Panc1 (cell line): Measurements from ENCODE around the gene RAD51AP1. TPM values are rescaled to one million over a fixed set of nuclear protein-coding genes. Genes with fewer than 3 reads are reported as not detected.

Experiments
- ATAC-seq: fragments of 200-7000 bp; cut with Tn5 transposase; 2 replicates; pipeline ENCODE4 v1.9.1; 2020; ENCODE audit warnings: mild to moderate bottlenecking, moderate library complexity
- BruUV-seq: library from RNA; stranded (reverse); fragments of 400-500 nt; replicated peaks from 2 replicates; lab custom pipeline; 2021; lab: Mats Ljungman, UMichigan
- CTCF ChIA-PET: fragments of 300-600 bp; sonication (Branson Sonifier 250); formaldehyde crosslinking; loops from one replicate; lab custom pipeline; 2022; ENCODE audit warnings: antibody characterized with exemption; lab: Charles Lee
- POLR2A ChIA-PET: fragments of 300-600 bp; sonication (Branson Sonifier 250); formaldehyde crosslinking; loops from one replicate; lab custom pipeline; 2022; ENCODE audit warnings: antibody characterized with exemption; lab: Charles Lee
- DNase-seq: peaks from one replicate; pipeline ENCODE4 v3.0.0-alpha.2; 2010; ENCODE audit warnings: low read depth, low spot score
- H3K27ac ChIP-seq: 2 replicates; pipeline ENCODE4 v1.5.1; 2011; ENCODE audit warnings: mild to moderate bottlenecking, low read length, inconsistent platforms
- H3K27me3 ChIP-seq: fragments of 200-500 bp; sonication (Bioruptor generic); 2 replicates; pipeline ENCODE4 v1.6.0; 2014; ENCODE audit warnings: low read length, inconsistent platforms; ENCODE audit not compliant: control insufficient read depth, insufficient read depth
- H3K36me3 ChIP-seq: fragments of 200-500 bp; sonication (Bioruptor generic); 2 replicates; pipeline ENCODE4 v1.5.1; 2014; ENCODE audit warnings: inconsistent platforms, mild to moderate bottlenecking, low read length, moderate library complexity; ENCODE audit not compliant: control insufficient read depth, insufficient read depth
- H3K4me1 ChIP-seq: 2 replicates; pipeline ENCODE4 v1.5.1; 2011; ENCODE audit warnings: inconsistent platforms, mild to moderate bottlenecking, low read length, moderate library complexity; ENCODE audit not compliant: control insufficient read depth, insufficient read depth
- H3K4me3 ChIP-seq, 2 experiments: 2 replicates each; pipeline ENCODE4 v1.5.1; 2011 to 2012; ENCODE audit warnings: low read depth in 2 of 2, low read length in 2 of 2, mild to moderate bottlenecking in 2 of 2, inconsistent platforms in 1 of 2, moderate library complexity in 1 of 2
- H3K9me3 ChIP-seq: fragments of 200-500 bp; sonication (Bioruptor generic); 2 replicates; pipeline ENCODE4 v1.5.1; 2014; ENCODE audit warnings: low read depth, mild to moderate bottlenecking, inconsistent platforms, low read length, moderate library complexity; ENCODE audit not compliant: control insufficient read depth, insufficient read depth
- POLR2AphosphoS5 ChIP-seq: IDR thresholded peaks from 2 replicates; pipeline ENCODE4 v1.6.1; 2012; ENCODE audit warnings: mild to moderate bottlenecking, low read depth, low read length, moderate library complexity
- SIN3A ChIP-seq: IDR thresholded peaks from 2 replicates; pipeline ENCODE4 v1.6.1; 2012; ENCODE audit warnings: low read depth, mild to moderate bottlenecking, low read length, moderate library complexity, borderline replicate concordance; ENCODE audit not compliant: insufficient read depth
- TCF7L2 ChIP-seq: IDR thresholded peaks from 2 replicates; pipeline ENCODE4 v1.6.1; 2011; ENCODE audit warnings: mild to moderate bottlenecking, low read depth, low read length, inconsistent platforms
- in situ Hi-C: cut with HindIII; loops from 2 replicates; pipeline ENCODE4 v1.10.0; 2016; ENCODE audit warnings: low sequenced_read_pairs, low pct_unique_long_range_greater_than_20kb
- intact Hi-C: fragments of 100-400 bp; cut with micrococcal nuclease; formaldehyde crosslinking; loops from one replicate; pipeline ENCODE4 v1.10.0; 2022; ENCODE audit not compliant: unreplicated experiment
- total RNA-seq: library from RNA; stranded (reverse); gene quantifications from one replicate; pipeline ENCODE4 v1.2.1, GENCODE V29; 2021; ENCODE audit not compliant: unreplicated experiment
- TF ChIP-seq, protein P1 (sequence below): fragments of 450-650 bp; IDR thresholded peaks from 2 replicates; pipeline ENCODE4 v1.5.1; 2017; ENCODE audit warnings: mild to moderate bottlenecking
- TF ChIP-seq, protein P2 (sequence below), 2 experiments: IDR thresholded peaks; 2 replicates each; pipeline ENCODE4 v1.6.1; 2011 to 2012; ENCODE audit warnings: low read depth in 2 of 2, control low read depth in 1 of 2, low read length in 1 of 2, mild to moderate bottlenecking in 1 of 2, moderate library complexity in 1 of 2; ENCODE audit not compliant: insufficient read depth in 1 of 2

Gene RAD51AP1
- total RNA-seq, 1 experiment from 2014 or later = 18.1 TPM

- H3K27me3 ChIP-seq = no peaks in the 10 kb centered on the region
- no peak for DNase-seq
- ATAC-seq = no peak
- POLR2A ChIA-PET = no interaction called here
- peaks cover 3% of the 10 kb centered on the region; the same call in 1 of the 2 replicates for H3K36me3 ChIP-seq
- H3K4me1 ChIP-seq = no peaks in the 10 kb centered on the region
- TF ChIP-seq, protein P1, sequence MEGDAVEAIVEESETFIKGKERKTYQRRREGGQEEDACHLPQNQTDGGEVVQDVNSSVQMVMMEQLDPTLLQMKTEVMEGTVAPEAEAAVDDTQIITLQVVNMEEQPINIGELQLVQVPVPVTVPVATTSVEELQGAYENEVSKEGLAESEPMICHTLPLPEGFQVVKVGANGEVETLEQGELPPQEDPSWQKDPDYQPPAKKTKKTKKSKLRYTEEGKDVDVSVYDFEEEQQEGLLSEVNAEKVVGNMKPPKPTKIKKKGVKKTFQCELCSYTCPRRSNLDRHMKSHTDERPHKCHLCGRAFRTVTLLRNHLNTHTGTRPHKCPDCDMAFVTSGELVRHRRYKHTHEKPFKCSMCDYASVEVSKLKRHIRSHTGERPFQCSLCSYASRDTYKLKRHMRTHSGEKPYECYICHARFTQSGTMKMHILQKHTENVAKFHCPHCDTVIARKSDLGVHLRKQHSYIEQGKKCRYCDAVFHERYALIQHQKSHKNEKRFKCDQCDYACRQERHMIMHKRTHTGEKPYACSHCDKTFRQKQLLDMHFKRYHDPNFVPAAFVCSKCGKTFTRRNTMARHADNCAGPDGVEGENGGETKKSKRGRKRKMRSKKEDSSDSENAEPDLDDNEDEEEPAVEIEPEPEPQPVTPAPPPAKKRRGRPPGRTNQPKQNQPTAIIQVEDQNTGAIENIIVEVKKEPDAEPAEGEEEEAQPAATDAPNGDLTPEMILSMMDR = no peak
- TF ChIP-seq POLR2AphosphoS5 (no peak), TCF7L2 (no peak), SIN3A (no peak)
- TF ChIP-seq, protein P2, sequence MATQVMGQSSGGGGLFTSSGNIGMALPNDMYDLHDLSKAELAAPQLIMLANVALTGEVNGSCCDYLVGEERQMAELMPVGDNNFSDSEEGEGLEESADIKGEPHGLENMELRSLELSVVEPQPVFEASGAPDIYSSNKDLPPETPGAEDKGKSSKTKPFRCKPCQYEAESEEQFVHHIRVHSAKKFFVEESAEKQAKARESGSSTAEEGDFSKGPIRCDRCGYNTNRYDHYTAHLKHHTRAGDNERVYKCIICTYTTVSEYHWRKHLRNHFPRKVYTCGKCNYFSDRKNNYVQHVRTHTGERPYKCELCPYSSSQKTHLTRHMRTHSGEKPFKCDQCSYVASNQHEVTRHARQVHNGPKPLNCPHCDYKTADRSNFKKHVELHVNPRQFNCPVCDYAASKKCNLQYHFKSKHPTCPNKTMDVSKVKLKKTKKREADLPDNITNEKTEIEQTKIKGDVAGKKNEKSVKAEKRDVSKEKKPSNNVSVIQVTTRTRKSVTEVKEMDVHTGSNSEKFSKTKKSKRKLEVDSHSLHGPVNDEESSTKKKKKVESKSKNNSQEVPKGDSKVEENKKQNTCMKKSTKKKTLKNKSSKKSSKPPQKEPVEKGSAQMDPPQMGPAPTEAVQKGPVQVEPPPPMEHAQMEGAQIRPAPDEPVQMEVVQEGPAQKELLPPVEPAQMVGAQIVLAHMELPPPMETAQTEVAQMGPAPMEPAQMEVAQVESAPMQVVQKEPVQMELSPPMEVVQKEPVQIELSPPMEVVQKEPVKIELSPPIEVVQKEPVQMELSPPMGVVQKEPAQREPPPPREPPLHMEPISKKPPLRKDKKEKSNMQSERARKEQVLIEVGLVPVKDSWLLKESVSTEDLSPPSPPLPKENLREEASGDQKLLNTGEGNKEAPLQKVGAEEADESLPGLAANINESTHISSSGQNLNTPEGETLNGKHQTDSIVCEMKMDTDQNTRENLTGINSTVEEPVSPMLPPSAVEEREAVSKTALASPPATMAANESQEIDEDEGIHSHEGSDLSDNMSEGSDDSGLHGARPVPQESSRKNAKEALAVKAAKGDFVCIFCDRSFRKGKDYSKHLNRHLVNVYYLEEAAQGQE (IDR thresholded peaks at IDR 0.05; ENCODE audit: insufficient read depth in 1 of 2, low read depth in 2 of 2, low read length in 1 of 2) = no peak
- no TSS peak for BruUV-seq
- intact Hi-C loops (no loop called here), in situ Hi-C loops (no loop called here)
- no peak overlapping the region for H3K4me3 ChIP-seq
- no peaks in the 10 kb centered on the region for H3K9me3 ChIP-seq
- H3K27ac ChIP-seq = no peak overlapping the region
- CTCF ChIA-PET = no interaction called here
Measured at GRCh38 chr12:4553943-4554342, 15.3 kb downstream of the RAD51AP1 start.

- H3K36me3 ChIP-seq = peaks cover 3% of the 10 kb centered on the region; the same call in 1 of the 2 replicates
- no peak for ATAC-seq
- no peaks in the 10 kb centered on the region for H3K9me3 ChIP-seq
- no TSS peak for BruUV-seq
- no peak overlapping the region for H3K4me3 ChIP-seq
- DNase-seq = no peak
- POLR2A ChIA-PET = no interaction called here
- H3K4me1 ChIP-seq = no peaks in the 10 kb centered on the region
- TF ChIP-seq SIN3A (no peak), TCF7L2 (no peak), POLR2AphosphoS5 (no peak)
- TF ChIP-seq, protein P2 (IDR thresholded peaks at IDR 0.05; ENCODE audit: insufficient read depth in 1 of 2, low read depth in 2 of 2, low read length in 1 of 2) = no peak
- TF ChIP-seq, protein P1 = no peak
- CTCF ChIA-PET = no interaction called here
- intact Hi-C loops = no loop called here
- in situ Hi-C loops = no loop called here
- H3K27me3 ChIP-seq = no peaks in the 10 kb centered on the region
- H3K27ac ChIP-seq = no peak overlapping the region
Measured at GRCh38 chr12:4555804-4556203, 17.1 kb downstream of the RAD51AP1 start.
